RWPE2 (cell line): ENCODE data around the gene ACTMAP.

Source experiments
- ATAC-seq: fragments of 200-7000 bp; cut with Tn5 transposase; 3 replicates; pipeline ENCODE4 v1.9.1; 2021; ENCODE audit warnings: low read depth
- DNase-seq: peaks from one replicate; pipeline ENCODE4 v3.0.0-alpha.2; 2020; ENCODE audit warnings: low spot score
- H3K27ac ChIP-seq: fragments of 450-650 bp; 2 replicates; pipeline ENCODE4 v1.5.1; 2017; ENCODE audit warnings: mild to moderate bottlenecking; ENCODE audit not compliant: poor library complexity, severe bottlenecking
- H3K27me3 ChIP-seq: fragments of 250-450 bp; sonication (Bioruptor Pico); 2 replicates; pipeline ENCODE4 v1.5.1; 2021; ENCODE audit warnings: mild to moderate bottlenecking, moderate library complexity; ENCODE audit not compliant: insufficient read depth, poor library complexity, severe bottlenecking
- H3K36me3 ChIP-seq: fragments of 250-450 bp; sonication (Bioruptor Pico); 2 replicates; pipeline ENCODE4 v1.5.1; 2020; ENCODE audit warnings: low read depth, mild to moderate bottlenecking, moderate library complexity
- H3K4me1 ChIP-seq: fragments of 250-450 bp; sonication (Bioruptor Pico); 2 replicates; pipeline ENCODE4 v1.5.1; 2021; ENCODE audit warnings: mild to moderate bottlenecking, moderate library complexity; ENCODE audit not compliant: insufficient read depth, poor library complexity, severe bottlenecking
- H3K4me3 ChIP-seq: fragments of 250-450 bp; sonication (Bioruptor Pico); 2 replicates; pipeline ENCODE4 v1.5.1; 2021; ENCODE audit warnings: mild to moderate bottlenecking, moderate library complexity; ENCODE audit not compliant: severe bottlenecking
- H3K9me3 ChIP-seq: fragments of 250-450 bp; sonication (Bioruptor Pico); 2 replicates; pipeline ENCODE4 v1.5.1; 2021; ENCODE audit warnings: mild to moderate bottlenecking, moderate library complexity; ENCODE audit not compliant: severe bottlenecking
- CTCF ChIP-seq: fragments of 450-650 bp; IDR thresholded peaks from one replicate; pipeline ENCODE4 v1.5.1; 2017; ENCODE audit warnings: mild to moderate bottlenecking, moderate library complexity; ENCODE audit not compliant: poor library complexity, severe bottlenecking

Gene ACTMAP

DNA sequence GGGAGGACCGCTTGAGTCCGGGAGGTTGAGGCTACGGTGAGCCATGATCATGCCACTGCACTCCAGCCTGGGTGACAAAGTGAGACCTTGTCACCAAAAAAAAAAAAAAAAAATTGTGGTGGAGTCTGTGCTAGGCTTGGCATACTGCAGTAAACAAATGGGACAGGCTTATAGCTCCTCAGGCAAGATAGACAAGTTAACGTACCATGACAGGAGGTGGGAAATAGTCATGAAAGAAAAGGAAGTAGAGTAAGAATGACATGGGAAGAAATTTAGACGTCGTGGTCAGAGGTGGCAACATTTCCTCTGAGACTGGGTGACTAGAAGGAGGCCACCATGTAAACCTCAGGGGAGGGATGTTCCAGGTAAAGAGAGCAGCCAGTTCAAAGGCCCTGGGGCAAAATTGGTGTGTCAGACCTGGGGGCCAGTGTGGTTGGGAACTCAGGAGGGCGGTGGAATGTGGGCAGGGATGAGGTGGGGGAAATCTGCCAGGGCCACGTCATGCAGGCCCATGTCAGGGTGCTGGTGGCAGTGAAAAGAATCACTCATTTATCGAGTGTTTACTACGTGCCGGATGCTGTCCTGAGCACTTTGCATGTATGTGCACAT, 6.3 kb upstream of the ACTMAP start:
- TF ChIP-seq CTCF: no peak
- no peaks in the 10 kb centered on the region for H3K9me3 ChIP-seq
- DNase-seq: no peak
- H3K4me1 ChIP-seq: peaks cover 19% of the 10 kb centered on the region
- H3K27me3 ChIP-seq: no peaks in the 10 kb centered on the region
- peak overlapping the region; percentile 19 for H3K27ac ChIP-seq
- H3K4me3 ChIP-seq: no peak overlapping the region
- ATAC-seq: peak; percentile 62
- H3K36me3 ChIP-seq: peaks cover 91% of the 10 kb centered on the region

DNA sequence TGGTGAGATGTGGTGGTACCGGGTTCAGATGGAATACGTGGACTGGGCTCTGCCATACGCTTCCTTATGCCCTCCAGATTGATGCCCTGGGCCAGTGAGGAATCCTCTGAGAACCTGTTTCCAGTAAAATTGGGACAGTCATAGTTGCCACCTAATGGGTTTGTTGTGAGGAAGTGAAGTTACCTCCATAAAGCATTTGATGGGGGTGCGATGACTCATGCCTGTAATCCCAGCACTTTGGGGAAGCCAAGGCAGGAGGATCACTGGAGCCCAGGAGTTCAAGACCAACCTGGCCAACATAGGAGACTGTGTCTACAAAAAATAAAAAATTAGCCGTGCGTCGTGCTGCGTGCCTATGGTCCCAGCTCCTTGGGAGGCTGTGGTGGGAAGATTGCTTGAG, 5.5 kb upstream of the ACTMAP start:
- Histone ChIP-seq H3K27ac (peak overlapping the region; percentile 19), H3K36me3 (peaks cover 83% of the 10 kb centered on the region), H3K27me3 (no peaks in the 10 kb centered on the region), H3K4me3 (no peak overlapping the region), H3K9me3 (no peaks in the 10 kb centered on the region), H3K4me1 (peaks cover 19% of the 10 kb centered on the region)
- TF ChIP-seq CTCF: no peak
- ATAC-seq: no peak
- no peak for DNase-seq

- no peak for ATAC-seq
- H3K36me3 ChIP-seq: peaks cover 77% of the 10 kb centered on the region
- H3K4me1 ChIP-seq: peaks cover 19% of the 10 kb centered on the region
- TF ChIP-seq CTCF: no peak
- DNase-seq: no peak
- H3K9me3 ChIP-seq: no peaks in the 10 kb centered on the region
- peak overlapping the region; percentile 19 for H3K27ac ChIP-seq
- H3K27me3 ChIP-seq: no peaks in the 10 kb centered on the region
- H3K4me3 ChIP-seq: no peak overlapping the region
Measured at GRCh38 chr19:40755248-40755624, 5.0 kb upstream of the ACTMAP start.

- Histone ChIP-seq H3K27ac (no peak overlapping the region), H3K4me3 (no peak overlapping the region), H3K9me3 (no peaks in the 10 kb centered on the region), H3K27me3 (no peaks in the 10 kb centered on the region), H3K36me3 (peaks cover 72% of the 10 kb centered on the region), H3K4me1 (peaks cover 21% of the 10 kb centered on the region)
- ATAC-seq (no peak), DNase-seq (no peak)
- no peak for TF ChIP-seq CTCF
Measured at GRCh38 chr19:40754611-40755247, 4.5 kb upstream of the ACTMAP start.

DNA sequence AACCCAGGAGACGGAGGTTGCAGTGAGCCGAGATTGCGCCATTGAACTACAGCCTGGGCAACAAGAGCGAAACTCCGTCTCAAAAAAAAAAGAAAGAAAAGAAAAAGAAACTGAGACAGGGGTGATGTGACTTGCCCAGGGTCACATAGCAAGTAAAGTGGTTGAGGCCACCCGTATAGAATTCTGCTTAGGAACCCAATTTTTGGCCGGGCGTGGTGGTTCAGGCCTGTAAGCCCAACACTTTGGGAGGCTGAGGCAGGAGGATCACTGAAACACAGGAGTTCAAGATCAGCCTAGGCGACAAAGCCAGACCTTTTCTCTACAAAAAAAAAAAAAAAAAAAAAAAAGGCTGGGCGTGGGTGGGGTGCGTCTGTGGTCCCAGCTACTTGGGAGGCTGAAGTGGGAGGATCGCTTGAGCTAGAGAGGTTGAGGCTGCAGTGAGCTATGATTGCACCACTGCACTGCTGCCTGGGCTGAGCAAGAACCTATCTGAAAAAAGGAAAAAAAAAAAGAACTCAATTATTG, 2.0 kb upstream of the ACTMAP start:
- peak overlapping the region; percentile 67 for H3K4me3 ChIP-seq
- no peaks in the 10 kb centered on the region for H3K9me3 ChIP-seq
- TF ChIP-seq CTCF: no peak
- ATAC-seq: no peak
- H3K27ac ChIP-seq: peak overlapping the region; percentile 80
- no peaks in the 10 kb centered on the region for H3K27me3 ChIP-seq
- peaks cover 48% of the 10 kb centered on the region for H3K36me3 ChIP-seq
- no peak for DNase-seq
- peaks cover 26% of the 10 kb centered on the region for H3K4me1 ChIP-seq
